ENCODE measurements around the gene NRIP1. TPM values are rescaled to one million over a fixed set of nuclear protein-coding genes. Genes with fewer than 3 reads are reported as not detected.

NRIP1 gene
- total RNA-seq, 1 experiment from 2014 or later, result 10.3 TPM

GRCh38 chr21:15014221-15014620, 50.6 kb downstream of the NRIP1 start (continued):
- TF ChIP-seq ERG (CRISPR knock-in tag; IDR thresholded peaks at IDR 0.05) (no peak), ZBTB21 (CRISPR knock-in tag; IDR thresholded peaks at IDR 0.05; ENCODE audit: borderline replicate concordance) (no peak)

GRCh38 chr21:15011967-15012366, 52.8 kb downstream of the NRIP1 start:
- H3K27me3 Mint-ChIP-seq (ENCODE audit: low read depth), result peaks cover 6% of the 10 kb centered on the region
- H3K27ac Mint-ChIP-seq, result no peak overlapping the region
- no peaks in the 10 kb centered on the region for H3K36me3 Mint-ChIP-seq
- CTCF ChIA-PET, result no interaction called here
- TF ChIP-seq CDX4 (CRISPR knock-in tag; IDR thresholded peaks at IDR 0.05; ENCODE audit: borderline replicate concordance), result no peak
- TF ChIP-seq GRHL2 (CRISPR knock-in tag; IDR thresholded peaks at IDR 0.05; ENCODE audit: insufficient replicate concordance, severe bottlenecking), result no peak
- no peak for TF ChIP-seq ZNF138 (CRISPR knock-in tag; conservative IDR thresholded peaks at IDR 0.05)
- DNase-seq (ENCODE audit: low spot score) (no peak), ATAC-seq (no peak)
- no peaks in the 10 kb centered on the region for H3K9me3 Mint-ChIP-seq
- POLR2A ChIA-PET, result no interaction called here
- H3K4me3 Mint-ChIP-seq, result no peak overlapping the region
- H3K4me1 Mint-ChIP-seq, result peaks cover 6% of the 10 kb centered on the region

GRCh38 chr21:15010645-15011044, 54.2 kb downstream of the NRIP1 start:
- H3K4me3 Mint-ChIP-seq, result no peak overlapping the region
- TF ChIP-seq HMGA2 (CRISPR knock-in tag; IDR thresholded peaks at IDR 0.05), result no peak
- no peak for TF ChIP-seq ZNF425 (CRISPR knock-in tag; conservative IDR thresholded peaks at IDR 0.05)
- no peak for TF ChIP-seq CDX4 (CRISPR knock-in tag; IDR thresholded peaks at IDR 0.05; ENCODE audit: borderline replicate concordance)
- TF ChIP-seq ZNF671 (CRISPR knock-in tag; IDR thresholded peaks at IDR 0.05), result no peak
- no peak for TF ChIP-seq TEAD1 (CRISPR knock-in tag; IDR thresholded peaks at IDR 0.05)
- TF ChIP-seq ATF2 (CRISPR knock-in tag; IDR thresholded peaks at IDR 0.05; ENCODE audit: borderline replicate concordance, low read depth), result no peak
- TF ChIP-seq GTF2I (CRISPR knock-in tag; conservative IDR thresholded peaks at IDR 0.05), result no peak
- TF ChIP-seq TP53 (CRISPR knock-in tag; IDR thresholded peaks at IDR 0.05), result no peak
- no peak for TF ChIP-seq FOXP4 (CRISPR knock-in tag; IDR thresholded peaks at IDR 0.05)
- no peak for TF ChIP-seq NFATC4 (CRISPR knock-in tag; IDR thresholded peaks at IDR 0.05)
- no peak for TF ChIP-seq NFE2L1 (CRISPR knock-in tag; IDR thresholded peaks at IDR 0.05)
- TF ChIP-seq AR (CRISPR knock-in tag; IDR thresholded peaks at IDR 0.05), result no peak
- TF ChIP-seq PREB (CRISPR knock-in tag; IDR thresholded peaks at IDR 0.05; ENCODE audit: borderline replicate concordance), result no peak
- no peak for TF ChIP-seq ZBTB43 (CRISPR knock-in tag; IDR thresholded peaks at IDR 0.05)
- CTCF ChIA-PET, result interaction anchor here (1.1 kb wide), 1 partner anchor 237 kb away, joined by 4 read pairs; no protein-coding TSS in a partner anchor
- no peaks in the 10 kb centered on the region for H3K9me3 Mint-ChIP-seq
- peak overlapping the region; percentile 34; the same call in 1 of the 2 replicates for H3K27ac Mint-ChIP-seq
- DNase-seq (ENCODE audit: low spot score) (no peak), ATAC-seq (no peak)
- H3K4me1 Mint-ChIP-seq, result peaks cover 19% of the 10 kb centered on the region
- peaks cover 15% of the 10 kb centered on the region for H3K27me3 Mint-ChIP-seq (ENCODE audit: low read depth)
- POLR2A ChIA-PET, result no interaction called here
- no peaks in the 10 kb centered on the region for H3K36me3 Mint-ChIP-seq
